SU-DHL-6 (cell line): Measurements from ENCODE around the gene MDM1.

Experiments used
- EZH2phosphoT487 ChIP-seq: fragments of 200-600 bp; sonication (generic), shearing (Covaris generic); conservative IDR thresholded peaks from 2 replicates; pipeline ENCODE4 v1.6.1; 2018; ENCODE audit warnings: mild to moderate bottlenecking, antibody characterized with exemption, low read length, moderate library complexity, mixed read lengths
- TF ChIP-seq, protein P1 (sequence below): fragments of 200-600 bp; sonication (generic); IDR thresholded peaks from one replicate; pipeline ENCODE4 v1.5.1; 2017; ENCODE audit warnings: antibody characterized with exemption, mild to moderate bottlenecking, low read length, moderate library complexity; ENCODE audit not compliant: insufficient read depth, poor library complexity, severe bottlenecking

DNA sequence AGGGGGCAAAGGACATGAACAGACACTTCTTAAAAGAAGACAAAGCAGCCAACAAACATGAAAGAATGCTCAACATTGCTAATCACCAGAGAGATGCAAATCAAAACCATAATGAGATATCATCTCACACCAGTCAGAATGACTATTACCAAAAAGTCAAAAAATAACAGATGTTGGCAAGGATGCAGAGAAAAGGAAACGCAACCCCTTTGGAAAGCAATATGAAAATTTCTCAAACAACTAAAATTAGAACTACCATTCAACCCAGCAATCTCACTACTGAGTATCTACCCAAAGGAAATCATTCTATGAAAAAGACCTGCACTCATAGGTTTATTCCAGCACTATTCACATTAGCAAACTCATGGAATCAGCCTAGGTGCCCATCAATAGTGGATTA, 25.6 kb downstream of the MDM1 start:
- TF ChIP-seq EZH2phosphoT487, result no peak
- TF ChIP-seq, protein P1, sequence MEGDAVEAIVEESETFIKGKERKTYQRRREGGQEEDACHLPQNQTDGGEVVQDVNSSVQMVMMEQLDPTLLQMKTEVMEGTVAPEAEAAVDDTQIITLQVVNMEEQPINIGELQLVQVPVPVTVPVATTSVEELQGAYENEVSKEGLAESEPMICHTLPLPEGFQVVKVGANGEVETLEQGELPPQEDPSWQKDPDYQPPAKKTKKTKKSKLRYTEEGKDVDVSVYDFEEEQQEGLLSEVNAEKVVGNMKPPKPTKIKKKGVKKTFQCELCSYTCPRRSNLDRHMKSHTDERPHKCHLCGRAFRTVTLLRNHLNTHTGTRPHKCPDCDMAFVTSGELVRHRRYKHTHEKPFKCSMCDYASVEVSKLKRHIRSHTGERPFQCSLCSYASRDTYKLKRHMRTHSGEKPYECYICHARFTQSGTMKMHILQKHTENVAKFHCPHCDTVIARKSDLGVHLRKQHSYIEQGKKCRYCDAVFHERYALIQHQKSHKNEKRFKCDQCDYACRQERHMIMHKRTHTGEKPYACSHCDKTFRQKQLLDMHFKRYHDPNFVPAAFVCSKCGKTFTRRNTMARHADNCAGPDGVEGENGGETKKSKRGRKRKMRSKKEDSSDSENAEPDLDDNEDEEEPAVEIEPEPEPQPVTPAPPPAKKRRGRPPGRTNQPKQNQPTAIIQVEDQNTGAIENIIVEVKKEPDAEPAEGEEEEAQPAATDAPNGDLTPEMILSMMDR, result no peak
